CD4-positive, alpha-beta T cell (primary cell): ENCODE measurements around the gene FNDC10. TPM values are rescaled to one million over a fixed set of nuclear protein-coding genes. Genes with fewer than 3 reads are reported as not detected.

Experiments used
- ATAC-seq: fragments of 200-7000 bp; cut with Tn5 transposase; one replicate; pipeline ENCODE4 v1.10.0; 2022; ENCODE audit warnings: mild to moderate bottlenecking; ENCODE audit not compliant: poor library complexity
- CTCF ChIA-PET: fragments of 350-600 bp; sonication (Branson Sonifier 250); formaldehyde crosslinking; loops from one replicate; lab custom pipeline; 2021; ENCODE audit warnings: antibody characterized with exemption, inconsistent platforms; lab: Charles Lee
- POLR2A ChIA-PET: fragments of 350-600 bp; sonication (Branson Sonifier 250); formaldehyde crosslinking; loops from one replicate; lab custom pipeline; 2021; ENCODE audit warnings: antibody characterized with exemption, inconsistent platforms; lab: Charles Lee
- DNase-seq, 14 experiments: peaks; one replicate each; pipeline ENCODE4 v3.0.0-alpha.2; 2013 to 2020; ENCODE audit warnings: mixed read lengths in 2 of 14
- H3K27ac ChIP-seq, 2 donors: one replicate each; pipeline versions ENCODE4 v1.5.1 to v1.7.0; 2013; ENCODE audit warnings: low read length in 2 of 2, low read depth in 1 of 2, mild to moderate bottlenecking in 1 of 2
- H3K27me3 ChIP-seq, 2 experiments: 1 replicate in 1 of 2; 2 replicates in 1 of 2; pipeline versions ENCODE4 v1.6.1 to v1.7.0; 2013; ENCODE audit warnings: low read length in 2 of 2, control low read depth in 1 of 2, mild to moderate bottlenecking in 1 of 2, moderate library complexity in 1 of 2; ENCODE audit not compliant: insufficient read depth in 2 of 2, control insufficient read depth in 1 of 2
- H3K36me3 ChIP-seq: one replicate; pipeline ENCODE4 v1.6.1; 2013; ENCODE audit warnings: low read length, control low read depth; ENCODE audit not compliant: insufficient read depth
- H3K4me1 ChIP-seq: one replicate; pipeline ENCODE4 v1.6.1; 2013; ENCODE audit warnings: low read length, control low read depth; ENCODE audit not compliant: insufficient read depth
- H3K4me3 ChIP-seq: one replicate; pipeline ENCODE4 v1.5.1; 2013; ENCODE audit warnings: mild to moderate bottlenecking, low read length, moderate library complexity
- H3K9me3 ChIP-seq, 2 experiments: 1 replicate in 1 of 2; 2 replicates in 1 of 2; pipeline versions ENCODE4 v1.6.1 to v1.7.0; 2013; ENCODE audit warnings: low read length in 2 of 2, mild to moderate bottlenecking in 2 of 2, control low read depth in 1 of 2, moderate library complexity in 1 of 2; ENCODE audit not compliant: control insufficient read depth in 1 of 2, insufficient read depth in 1 of 2
- H3K27ac Mint-ChIP-seq: one replicate; pipeline ENCODE4 v1.8.0; 2020; ENCODE audit warnings: mixed read lengths
- H3K27me3 Mint-ChIP-seq: one replicate; pipeline ENCODE4 v1.8.0; 2021; ENCODE audit warnings: mixed read lengths
- H3K36me3 Mint-ChIP-seq: one replicate; pipeline ENCODE4 v1.8.0; 2021; ENCODE audit warnings: low read depth, mixed read lengths
- H3K4me1 Mint-ChIP-seq: one replicate; pipeline ENCODE4 v1.8.0; 2021; ENCODE audit warnings: low read depth, mixed read lengths
- H3K4me3 Mint-ChIP-seq: one replicate; pipeline ENCODE4 v1.8.0; 2020; ENCODE audit warnings: mild to moderate bottlenecking, mixed read lengths
- H3K9me3 Mint-ChIP-seq: one replicate; pipeline ENCODE4 v1.8.0; 2020; ENCODE audit warnings: mixed read lengths
- intact Hi-C, 2 experiments: fragments of 100-400 bp; cut with DNase I in 1 of 2; cut with micrococcal nuclease in 1 of 2; formaldehyde crosslinking; loops; one replicate each; pipeline versions ENCODE4 v1.15.1 to v1.9.0; 2023 to 2025; cut with DNase I, micrococcal nuclease
- total RNA-seq, 174 experiments: library from RNA in 2 of 174; stranded (reverse) in 2 of 174; gene quantifications; one replicate each; pipeline ENCODE4 v1.2.3 and lab custom pipeline; 2021 to 2026
- TF ChIP-seq, protein P1 (sequence below): fragments of 200-600 bp; IDR thresholded peaks from one replicate; pipeline ENCODE4 v1.8.0; 2022; ENCODE audit warnings: antibody characterized with exemption, mild to moderate bottlenecking

Gene FNDC10
- total RNA-seq, 2 experiments from 2014 or later, result 1.0 to 1.3 TPM

GRCh38 chr1:1617925-1618324 is 18.0 kb upstream of the FNDC10 start:
- H3K27ac Mint-ChIP-seq, result no peak overlapping the region
- no peaks in the 10 kb centered on the region for H3K9me3 Mint-ChIP-seq
- Histone ChIP-seq H3K27me3 (no peaks in the 10 kb centered on the region), H3K36me3 (no peaks in the 10 kb centered on the region), H3K27ac (no peak overlapping the region), H3K4me1 (peaks cover 32% of the 10 kb centered on the region), H3K4me3 (no peak overlapping the region), H3K9me3 (no peaks in the 10 kb centered on the region)
- H3K27me3 Mint-ChIP-seq, result no peaks in the 10 kb centered on the region
- CTCF ChIA-PET, result no interaction called here
- H3K4me1 Mint-ChIP-seq, result peaks cover 23% of the 10 kb centered on the region
- intact Hi-C loops, result loop anchor here in 1 of 2 experiments (5.0 kb wide), 2 partner anchors 106 to 289 kb away; partner anchors contain the start of gene ATAD3A
- POLR2A ChIA-PET, result interaction anchor here (1.9 kb wide), 1 partner anchor 11 kb away, joined by 5 read pairs; no protein-coding TSS in a partner anchor
- ATAC-seq (no peak), DNase-seq (peak in 1 of 14 experiments; percentile 25)
- peaks cover 21% of the 10 kb centered on the region for H3K36me3 Mint-ChIP-seq
- TF ChIP-seq, protein P1, sequence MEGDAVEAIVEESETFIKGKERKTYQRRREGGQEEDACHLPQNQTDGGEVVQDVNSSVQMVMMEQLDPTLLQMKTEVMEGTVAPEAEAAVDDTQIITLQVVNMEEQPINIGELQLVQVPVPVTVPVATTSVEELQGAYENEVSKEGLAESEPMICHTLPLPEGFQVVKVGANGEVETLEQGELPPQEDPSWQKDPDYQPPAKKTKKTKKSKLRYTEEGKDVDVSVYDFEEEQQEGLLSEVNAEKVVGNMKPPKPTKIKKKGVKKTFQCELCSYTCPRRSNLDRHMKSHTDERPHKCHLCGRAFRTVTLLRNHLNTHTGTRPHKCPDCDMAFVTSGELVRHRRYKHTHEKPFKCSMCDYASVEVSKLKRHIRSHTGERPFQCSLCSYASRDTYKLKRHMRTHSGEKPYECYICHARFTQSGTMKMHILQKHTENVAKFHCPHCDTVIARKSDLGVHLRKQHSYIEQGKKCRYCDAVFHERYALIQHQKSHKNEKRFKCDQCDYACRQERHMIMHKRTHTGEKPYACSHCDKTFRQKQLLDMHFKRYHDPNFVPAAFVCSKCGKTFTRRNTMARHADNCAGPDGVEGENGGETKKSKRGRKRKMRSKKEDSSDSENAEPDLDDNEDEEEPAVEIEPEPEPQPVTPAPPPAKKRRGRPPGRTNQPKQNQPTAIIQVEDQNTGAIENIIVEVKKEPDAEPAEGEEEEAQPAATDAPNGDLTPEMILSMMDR, result no peak
- peak overlapping the region; percentile 92 for H3K4me3 Mint-ChIP-seq

GRCh38 chr1:1617516-1617915 is 17.6 kb upstream of the FNDC10 start:
- Mint-ChIP-seq H3K4me3 (peak overlapping the region; percentile 92), H3K9me3 (no peaks in the 10 kb centered on the region), H3K27ac (peak overlapping the region; percentile 79), H3K36me3 (peaks cover 21% of the 10 kb centered on the region), H3K27me3 (no peaks in the 10 kb centered on the region), H3K4me1 (peaks cover 23% of the 10 kb centered on the region)
- H3K4me1 ChIP-seq, result peaks cover 32% of the 10 kb centered on the region
- no peaks in the 10 kb centered on the region for H3K27me3 ChIP-seq
- no peak overlapping the region for H3K4me3 ChIP-seq
- TF ChIP-seq, protein P1, result no peak
- intact Hi-C loops, result loop anchor here in 1 of 2 experiments (5.0 kb wide), 2 partner anchors 105 to 290 kb away; partner anchors contain the start of gene ATAD3A
- CTCF ChIA-PET, result no interaction called here
- POLR2A ChIA-PET, result interaction anchor here (0.7 kb wide), 1 partner anchor 12 kb away, joined by 3 read pairs; no protein-coding TSS in a partner anchor
- H3K9me3 ChIP-seq, result no peaks in the 10 kb centered on the region
- ATAC-seq, result no peak
- DNase-seq, result peak in 1 of 14 experiments; percentile 30
- H3K27ac ChIP-seq, result no peak overlapping the region
- no peaks in the 10 kb centered on the region for H3K36me3 ChIP-seq

- peak overlapping the region; percentile 92 for H3K4me3 Mint-ChIP-seq
- no peaks in the 10 kb centered on the region for H3K9me3 Mint-ChIP-seq
- no peak overlapping the region for H3K27ac ChIP-seq
- TF ChIP-seq, protein P1, result no peak
- H3K36me3 ChIP-seq, result no peaks in the 10 kb centered on the region
- ChIA-PET CTCF (no interaction called here), POLR2A (interaction anchor here (4.3 kb wide), 1 partner anchor 13 kb away, joined by 137 read pairs; the partner anchor contains the start of gene MMP23B)
- peak overlapping the region; percentile 79 for H3K27ac Mint-ChIP-seq
- peaks cover 32% of the 10 kb centered on the region for H3K4me1 ChIP-seq
- no peaks in the 10 kb centered on the region for H3K27me3 Mint-ChIP-seq
- DNase-seq, result peak in 1 of 14 experiments; percentile 44
- H3K4me1 Mint-ChIP-seq, result peaks cover 28% of the 10 kb centered on the region
- peak overlapping the region; percentile 45 for H3K4me3 ChIP-seq
- H3K27me3 ChIP-seq, result no peaks in the 10 kb centered on the region
- ATAC-seq, result no peak
- no peaks in the 10 kb centered on the region for H3K9me3 ChIP-seq
- intact Hi-C loops, result loop anchor here in 1 of 2 experiments (5.0 kb wide), 2 partner anchors 105 to 290 kb away; partner anchors contain the start of gene ATAD3A
- peaks cover 21% of the 10 kb centered on the region for H3K36me3 Mint-ChIP-seq
These were observed 16.9 kb upstream of the FNDC10 start for GRCh38 chr1:1616838-1617237.
